ENCODE results near the gene COQ9.

The COQ9 gene

GRCh38 chr16:57426356-57426755 is 20.9 kb upstream of the COQ9 start:
- DNase-seq (ENCODE audit: low read depth) = no peak
- no peak overlapping the region for H3K4me3 ChIP-seq (ENCODE audit: low read depth, low read length)
- no peak for TF ChIP-seq CTCF (IDR thresholded peaks at IDR 0.05; ENCODE audit: insufficient read depth, low read depth, low read length, missing control alignments)

- no peak for DNase-seq (ENCODE audit: low read depth)
- no peak for TF ChIP-seq CTCF (IDR thresholded peaks at IDR 0.05; ENCODE audit: insufficient read depth, low read depth, low read length, missing control alignments)
- no peak overlapping the region for H3K4me3 ChIP-seq (ENCODE audit: low read depth, low read length)
Measured at GRCh38 chr16:57427307-57427706, 20.0 kb upstream of the COQ9 start.

- TF ChIP-seq CTCF (IDR thresholded peaks at IDR 0.05; ENCODE audit: insufficient read depth, low read depth, low read length, missing control alignments) = no peak
- DNase-seq (ENCODE audit: low read depth) = no peak
Measured at GRCh38 chr16:57427824-57428223, 19.5 kb upstream of the COQ9 start.

GRCh38 chr16:57430955-57431354 is 16.3 kb upstream of the COQ9 start:
- no peak for DNase-seq (ENCODE audit: low read depth)
- no peak overlapping the region for H3K4me3 ChIP-seq (ENCODE audit: low read depth, low read length)
- no peak for TF ChIP-seq CTCF (IDR thresholded peaks at IDR 0.05; ENCODE audit: insufficient read depth, low read depth, low read length, missing control alignments)

More at GRCh38 chr16:57427824-57428223, 19.5 kb upstream of the COQ9 start:
- H3K4me3 ChIP-seq (ENCODE audit: low read depth, low read length) = no peak overlapping the region

- TF ChIP-seq CTCF (IDR thresholded peaks at IDR 0.05; ENCODE audit: insufficient read depth, low read depth, low read length, missing control alignments) = no peak
- no peak for DNase-seq (ENCODE audit: low read depth)
- H3K4me3 ChIP-seq (ENCODE audit: low read depth, low read length) = no peak overlapping the region
Measured at GRCh38 chr16:57432505-57432904, 14.8 kb upstream of the COQ9 start.

- H3K4me3 ChIP-seq (ENCODE audit: low read depth, low read length) = no peak overlapping the region
- no peak for TF ChIP-seq CTCF (IDR thresholded peaks at IDR 0.05; ENCODE audit: insufficient read depth, low read depth, low read length, missing control alignments)
- no peak for DNase-seq (ENCODE audit: low read depth)
Measured at GRCh38 chr16:57432989-57433388, 14.3 kb upstream of the COQ9 start.

- no peak overlapping the region for H3K4me3 ChIP-seq (ENCODE audit: low read depth, low read length)
- no peak for DNase-seq (ENCODE audit: low read depth)
- TF ChIP-seq CTCF (IDR thresholded peaks at IDR 0.05; ENCODE audit: insufficient read depth, low read depth, low read length, missing control alignments) = no peak
Measured at GRCh38 chr16:57434003-57434402, 13.3 kb upstream of the COQ9 start.
